Erythroblast (primary cell): ENCODE results near the gene IRX5.

Experiments
- GATA1 ChIP-seq: IDR thresholded peaks from 2 replicates; pipeline ENCODE4 v1.6.1; 2011; ENCODE audit warnings: low read depth, mild to moderate bottlenecking, control low read depth, low read length, moderate library complexity
- POLR2A ChIP-seq: IDR thresholded peaks from 2 replicates; pipeline ENCODE4 v1.6.1; 2011; ENCODE audit warnings: mild to moderate bottlenecking, low read length

DNA sequence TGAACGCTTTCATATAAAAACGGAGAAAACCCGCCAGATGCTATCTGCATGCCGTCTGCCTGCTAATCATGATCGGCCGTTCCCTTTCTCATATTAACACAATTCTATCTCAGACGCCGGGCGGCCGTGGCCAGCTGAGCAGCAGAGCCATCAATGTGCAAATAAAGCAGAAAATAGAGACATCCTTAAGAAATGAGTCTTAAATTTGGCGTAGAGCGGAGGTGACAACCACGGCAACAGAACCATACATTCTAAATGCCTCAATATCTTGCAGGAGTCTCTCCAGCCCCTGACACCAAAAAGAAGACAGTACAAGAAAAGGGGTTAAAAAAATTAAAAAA is 2.7 kb upstream of the IRX5 start:
- no peak for TF ChIP-seq POLR2A
- TF ChIP-seq GATA1 = no peak
